ENCODE data around the gene VAV3. TPM values are rescaled to one million over a fixed set of nuclear protein-coding genes. Genes with fewer than 3 reads are reported as not detected.

The VAV3 gene
- total RNA-seq, 1 experiment from 2014 or later = not detected

- H3K9me3 ChIP-seq (ENCODE audit: control insufficient read depth in 1 of 2, insufficient read depth in 1 of 2, low read depth in 1 of 2, low read length in 2 of 2) = peaks cover 0 to 3% of the 10 kb centered on the region in 2 experiments; a peak in 2 of 4 replicates
- CTCF ChIA-PET = no interaction called here
- DNase-seq (ENCODE audit: low read depth, low spot score) (no peak), ATAC-seq (no peak)
- H2AFZ ChIP-seq (ENCODE audit: low read depth, low read length, poor library complexity, severe bottlenecking) = no peak overlapping the region
- POLR2A ChIA-PET = no interaction called here
- H3K4me2 ChIP-seq (ENCODE audit: low read length) = no peak overlapping the region
- TF ChIP-seq REST (IDR thresholded peaks at IDR 0.05; ENCODE audit: low read depth) (no peak), JUND (IDR thresholded peaks at IDR 0.05) (no peak), ZBTB33 (IDR thresholded peaks at IDR 0.05; ENCODE audit: extremely low read depth, insufficient replicate concordance, low read length) (no peak), MAX (IDR thresholded peaks at IDR 0.05) (no peak), EZH2 (IDR thresholded peaks at IDR 0.05) (no peak), SRF (IDR thresholded peaks at IDR 0.05; ENCODE audit: low read depth) (no peak), EZH2phosphoT487 (IDR thresholded peaks at IDR 0.05; ENCODE audit: borderline replicate concordance) (no peak), CBX3 (IDR thresholded peaks at IDR 0.05; ENCODE audit: low read depth) (no peak), FOSL1 (IDR thresholded peaks at IDR 0.05; ENCODE audit: low read depth) (no peak), EGR1 (IDR thresholded peaks at IDR 0.05; ENCODE audit: low read depth) (no peak)
- H3K79me2 ChIP-seq (ENCODE audit: insufficient read depth, low read length) = no peaks in the 10 kb centered on the region
- H3K27me3 ChIP-seq (ENCODE audit: insufficient read depth, low read length) = no peaks in the 10 kb centered on the region
- no peak overlapping the region for H3K4me3 ChIP-seq (replicated peaks in 1 of 2; ENCODE audit: low read depth in 1 of 2, low read length in 2 of 2)
- H3K9me2 ChIP-seq (ENCODE audit: insufficient read depth) = no peaks in the 10 kb centered on the region
- no peaks in the 10 kb centered on the region for H4K20me1 ChIP-seq (ENCODE audit: insufficient read depth)
- BruUV-seq (replicated peaks) = no TSS peak
- H3K36me3 ChIP-seq (ENCODE audit: control insufficient read depth in 1 of 2, insufficient read depth in 2 of 2, low read length in 2 of 2) = no peaks in the 10 kb centered on the region
- H3K27ac ChIP-seq (ENCODE audit: low read depth, low read length) = no peak overlapping the region
- RAD21 ChIA-PET (ENCODE audit: low non-redundant PET in 1 of 2, low total read pairs in 2 of 2, uncharacterized antibody in 2 of 2, unreplicated experiment in 2 of 2) = no interaction called here
- intact Hi-C loops (cut with micrococcal nuclease) = no loop called here
- no peaks in the 10 kb centered on the region for H3K4me1 ChIP-seq (ENCODE audit: control insufficient read depth in 1 of 2, insufficient read depth in 2 of 2, low read length in 2 of 2)
- H3K9ac ChIP-seq (ENCODE audit: low read length) = no peak overlapping the region
Measured at GRCh38 chr1:107648071-107648470, 316.9 kb downstream of the VAV3 start.
